Kidney epithelial cell (primary cell): Measurements from ENCODE around the gene RBM44. TPM values are rescaled to one million over a fixed set of nuclear protein-coding genes. Genes with fewer than 3 reads are reported as not detected.

Experiments used
- DNase-seq: peaks from one replicate; pipeline ENCODE4 v3.0.0-alpha.2; 2010; ENCODE audit warnings: low read depth
- H3K27me3 ChIP-seq: 2 replicates; pipeline ENCODE4 v1.6.0; 2011; ENCODE audit warnings: low read length; ENCODE audit not compliant: control insufficient read depth, insufficient read depth
- H3K36me3 ChIP-seq: 2 replicates; pipeline ENCODE4 v1.5.1; 2011; ENCODE audit warnings: low read length; ENCODE audit not compliant: control insufficient read depth, insufficient read depth
- H3K4me3 ChIP-seq: 2 replicates; pipeline ENCODE4 v1.5.1; 2011; ENCODE audit warnings: low read depth, mild to moderate bottlenecking, control low read depth, low read length
- total RNA-seq: library from RNA; depleted of rRNA; stranded (reverse); fragments of >200 nt; gene quantifications from 2 replicates; pipeline ENCODE4 v1.2.3, GENCODE V29; 2015
- TF ChIP-seq, protein P1 (sequence below): IDR thresholded peaks from 2 replicates; pipeline ENCODE4 v1.5.1; 2011; ENCODE audit warnings: mild to moderate bottlenecking, moderate library complexity, low read length, control low read depth, inconsistent platforms; ENCODE audit not compliant: insufficient read depth, poor library complexity, severe bottlenecking

The RBM44 gene
- total RNA-seq, 1 donor from 2014 or later, result 0.50 TPM

DNA sequence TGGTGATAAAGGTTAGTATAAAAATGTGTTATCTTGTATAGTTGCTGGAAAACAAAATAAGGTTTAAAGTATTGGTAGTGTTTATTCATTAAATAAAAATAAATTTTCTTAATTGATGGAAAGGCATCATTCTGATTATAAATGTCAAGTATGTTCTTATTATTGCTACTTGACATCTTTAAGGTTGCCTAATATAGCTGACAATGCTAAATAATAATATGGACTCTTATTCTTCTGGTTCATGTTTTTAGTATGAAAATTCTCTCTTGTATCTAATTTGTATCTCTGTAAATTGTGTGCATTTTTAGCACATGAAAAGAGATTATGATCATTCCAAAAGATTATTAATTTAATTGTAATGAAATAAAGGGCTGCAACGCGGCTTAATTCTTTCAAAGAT, 25.0 kb downstream of the RBM44 start:
- Histone ChIP-seq H3K4me3 (no peak overlapping the region), H3K27me3 (no peaks in the 10 kb centered on the region), H3K36me3 (no peaks in the 10 kb centered on the region)
- TF ChIP-seq, protein P1, sequence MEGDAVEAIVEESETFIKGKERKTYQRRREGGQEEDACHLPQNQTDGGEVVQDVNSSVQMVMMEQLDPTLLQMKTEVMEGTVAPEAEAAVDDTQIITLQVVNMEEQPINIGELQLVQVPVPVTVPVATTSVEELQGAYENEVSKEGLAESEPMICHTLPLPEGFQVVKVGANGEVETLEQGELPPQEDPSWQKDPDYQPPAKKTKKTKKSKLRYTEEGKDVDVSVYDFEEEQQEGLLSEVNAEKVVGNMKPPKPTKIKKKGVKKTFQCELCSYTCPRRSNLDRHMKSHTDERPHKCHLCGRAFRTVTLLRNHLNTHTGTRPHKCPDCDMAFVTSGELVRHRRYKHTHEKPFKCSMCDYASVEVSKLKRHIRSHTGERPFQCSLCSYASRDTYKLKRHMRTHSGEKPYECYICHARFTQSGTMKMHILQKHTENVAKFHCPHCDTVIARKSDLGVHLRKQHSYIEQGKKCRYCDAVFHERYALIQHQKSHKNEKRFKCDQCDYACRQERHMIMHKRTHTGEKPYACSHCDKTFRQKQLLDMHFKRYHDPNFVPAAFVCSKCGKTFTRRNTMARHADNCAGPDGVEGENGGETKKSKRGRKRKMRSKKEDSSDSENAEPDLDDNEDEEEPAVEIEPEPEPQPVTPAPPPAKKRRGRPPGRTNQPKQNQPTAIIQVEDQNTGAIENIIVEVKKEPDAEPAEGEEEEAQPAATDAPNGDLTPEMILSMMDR, result no peak
- no peak for DNase-seq

DNA sequence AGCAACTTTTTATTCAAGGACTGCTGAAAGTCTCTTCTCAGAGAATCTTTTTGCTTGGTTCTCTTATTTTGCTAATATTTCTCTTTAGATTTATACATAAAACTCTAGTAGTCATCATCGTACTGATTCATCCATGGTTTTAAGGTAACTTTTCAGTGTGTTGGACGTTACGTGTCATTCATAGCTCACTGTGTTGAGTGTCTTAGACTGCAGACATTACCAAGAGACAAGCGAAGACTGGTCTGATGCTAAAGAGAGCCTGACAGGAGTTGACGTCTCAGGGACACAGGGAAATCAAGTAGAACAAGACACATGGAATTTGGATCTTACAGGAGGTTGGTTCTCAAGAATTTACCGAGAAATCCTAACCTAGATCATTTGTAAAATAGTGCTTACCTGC, 25.5 kb downstream of the RBM44 start:
- TF ChIP-seq, protein P1, result no peak
- Histone ChIP-seq H3K27me3 (no peaks in the 10 kb centered on the region), H3K36me3 (no peaks in the 10 kb centered on the region), H3K4me3 (no peak overlapping the region)
- no peak for DNase-seq

DNA sequence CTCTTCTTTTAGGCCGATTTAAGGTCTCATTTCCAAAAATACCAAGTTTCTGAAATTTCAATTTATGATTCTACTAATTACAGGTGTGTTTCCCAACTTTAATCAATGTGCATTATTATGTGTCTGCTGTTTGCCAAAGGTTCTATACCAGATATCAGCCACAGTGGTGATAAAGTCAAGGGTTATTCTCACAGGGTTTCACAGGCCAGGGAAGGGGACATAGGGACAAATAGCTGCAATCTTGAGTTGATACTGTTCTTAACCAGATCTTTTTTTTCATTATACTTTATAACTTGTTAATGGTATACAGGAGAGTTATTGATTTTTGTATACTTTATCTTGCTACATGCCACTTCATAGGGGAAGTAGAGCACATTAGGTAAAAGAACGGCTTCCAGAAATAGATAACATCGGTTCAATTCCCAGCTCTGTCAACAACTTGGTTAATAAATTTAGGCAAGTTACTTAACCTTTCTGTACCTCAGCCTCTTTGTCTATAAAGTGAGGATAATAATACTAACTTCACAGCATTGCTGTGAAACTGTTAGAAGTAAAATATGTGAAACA, 28.9 kb downstream of the RBM44 start:
- TF ChIP-seq, protein P1, result no peak
- no peak overlapping the region for H3K4me3 ChIP-seq
- H3K36me3 ChIP-seq, result no peaks in the 10 kb centered on the region
- DNase-seq, result no peak
- H3K27me3 ChIP-seq, result no peaks in the 10 kb centered on the region

DNA sequence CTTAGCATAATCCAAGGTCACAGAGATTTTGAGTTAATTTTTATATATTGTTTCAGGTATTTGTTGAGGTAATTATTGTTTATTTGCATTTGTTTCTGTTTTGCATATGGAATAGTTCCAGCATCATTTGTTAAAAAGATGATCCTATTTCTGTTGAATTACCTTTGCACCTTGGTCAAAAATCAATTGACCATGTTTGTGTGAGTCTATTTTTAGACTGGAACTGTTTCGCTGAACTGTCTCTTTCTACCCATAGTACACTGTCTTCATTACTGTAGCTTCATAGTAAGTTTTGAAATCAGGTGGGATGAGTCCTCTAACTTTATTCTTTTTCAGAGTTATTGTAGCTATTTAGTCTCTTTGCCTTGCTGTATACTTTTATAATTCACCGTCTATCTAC, 31.9 kb downstream of the RBM44 start:
- TF ChIP-seq, protein P1, result no peak
- no peaks in the 10 kb centered on the region for H3K27me3 ChIP-seq
- no peaks in the 10 kb centered on the region for H3K36me3 ChIP-seq
- no peak for DNase-seq
- no peak overlapping the region for H3K4me3 ChIP-seq

DNA sequence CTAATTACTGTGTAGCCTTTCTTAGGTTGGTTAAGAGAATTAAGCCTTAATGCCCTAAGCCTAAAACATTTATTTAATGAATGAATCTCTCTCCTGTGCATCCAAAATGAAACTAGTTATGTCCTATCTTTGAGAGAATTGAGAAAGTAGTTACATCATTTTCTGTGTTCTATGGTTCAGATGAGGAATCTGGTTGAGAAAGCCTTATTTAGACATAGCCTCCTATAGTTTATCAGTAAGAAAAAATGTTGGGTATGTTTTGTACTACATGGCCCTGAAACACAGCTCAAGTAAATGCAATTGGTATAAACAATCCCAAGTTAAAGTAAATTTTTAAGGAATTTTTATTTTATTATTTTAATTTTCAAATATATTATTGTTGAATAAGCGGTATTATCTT, 35.0 kb downstream of the RBM44 start:
- no peak for DNase-seq
- H3K4me3 ChIP-seq, result no peak overlapping the region
- TF ChIP-seq, protein P1, result no peak

DNA sequence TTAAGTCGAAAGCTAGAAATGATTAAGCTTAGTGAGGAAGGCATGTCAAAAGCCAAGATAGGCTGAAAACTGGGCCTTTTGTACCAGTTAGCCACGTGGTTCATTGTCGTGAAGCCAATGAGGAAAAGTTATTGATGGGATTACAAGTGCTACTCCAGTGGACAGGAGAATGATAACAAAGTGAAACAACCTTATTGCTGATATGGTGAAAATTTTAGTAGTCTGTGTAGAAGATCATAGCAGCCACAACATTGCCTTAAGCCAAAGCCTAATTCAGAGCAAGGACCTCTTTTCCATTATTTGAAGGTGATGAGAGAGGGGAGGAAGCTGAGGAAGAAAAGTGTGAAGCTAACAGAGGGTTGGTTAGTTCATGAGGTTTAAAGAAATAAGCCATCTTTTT, 36.8 kb downstream of the RBM44 start:
- Histone ChIP-seq H3K36me3 (no peaks in the 10 kb centered on the region), H3K4me3 (no peak overlapping the region), H3K27me3 (no peaks in the 10 kb centered on the region)
- no peak for DNase-seq
- TF ChIP-seq, protein P1, result no peak

More for the DNA sequence above, 35.0 kb downstream of the RBM44 start:
- H3K27me3 ChIP-seq, result no peaks in the 10 kb centered on the region
- H3K36me3 ChIP-seq, result no peaks in the 10 kb centered on the region
